AG04450 (cell line): Measurements from ENCODE around the gene SIGLEC9. TPM values are rescaled to one million over a fixed set of nuclear protein-coding genes. Genes with fewer than 3 reads are reported as not detected.

ENCODE experiments used
- CTCF ChIA-PET: fragments of 300-600, 350-600 bp; formaldehyde crosslinking; extraction: SDS; loops from one replicate; lab custom pipeline; 2022; ENCODE audit warnings: antibody characterized with exemption, inconsistent platforms; lab: Charles Lee
- POLR2A ChIA-PET: fragments of 350-600 bp; formaldehyde crosslinking; extraction: SDS; loops from one replicate; lab custom pipeline; 2021; ENCODE audit warnings: antibody characterized with exemption, inconsistent platforms; lab: Yijun Ruan, JAX
- DNase-seq: peaks from one replicate; pipeline ENCODE4 v3.0.0-alpha.2; 2011; ENCODE audit warnings: low read depth, low spot score
- H3K27ac ChIP-seq: one replicate; pipeline ENCODE4 v1.5.1; 2012; ENCODE audit warnings: low read depth, low read length, control low read depth
- H3K27me3 ChIP-seq: one replicate; pipeline ENCODE4 v1.6.0; 2012; ENCODE audit warnings: low read length; ENCODE audit not compliant: control insufficient read depth, insufficient read depth
- H3K4me3 ChIP-seq: 2 replicates; pipeline ENCODE4 v1.5.1; 2011; ENCODE audit warnings: mild to moderate bottlenecking, low read depth, low read length, control low read depth
- H3K9me3 ChIP-seq: 2 replicates; pipeline ENCODE4 v1.5.1; 2012; ENCODE audit warnings: low read length; ENCODE audit not compliant: control insufficient read depth, insufficient read depth
- polyA plus RNA-seq: library from polyadenylated mRNA; depleted of rRNA; stranded (reverse); fragments of >200 nt; gene quantifications from 2 replicates; pipeline ENCODE4 v1.2.3, GENCODE V29; 2011
- TF ChIP-seq, protein P1 (sequence below): IDR thresholded peaks from 2 replicates; pipeline ENCODE4 v1.5.1; 2011; ENCODE audit warnings: low read depth, low read length, control low read depth, inconsistent platforms

SIGLEC9 gene
- polyA plus RNA-seq, 1 experiment, result not detected

DNA sequence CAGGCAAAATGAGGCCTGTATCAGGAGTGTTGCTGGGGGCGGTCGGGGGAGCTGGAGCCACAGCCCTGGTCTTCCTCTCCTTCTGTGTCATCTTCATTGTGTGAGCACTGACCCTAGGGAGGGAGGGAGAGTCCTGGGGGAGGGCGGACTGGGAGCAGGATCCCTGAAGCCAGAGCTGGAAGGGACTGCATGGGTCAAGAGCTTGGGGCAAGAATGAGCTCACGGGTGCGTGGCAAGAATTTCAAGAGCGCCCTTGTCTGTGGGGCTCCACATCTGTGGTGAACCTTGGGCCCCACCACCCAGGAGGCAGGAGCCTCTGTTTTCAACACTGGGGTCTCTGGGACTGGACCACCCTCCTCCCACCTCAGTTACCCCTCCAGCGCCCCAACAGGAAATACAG, 22.0 kb downstream of the SIGLEC9 start:
- no peak for DNase-seq
- Histone ChIP-seq H3K9me3 (no peaks in the 10 kb centered on the region), H3K27ac (no peak overlapping the region), H3K4me3 (no peak overlapping the region), H3K27me3 (peaks cover 2% of the 10 kb centered on the region)
- ChIA-PET CTCF (interaction anchor here (4.9 kb wide), 1 partner anchor 12 kb away, joined by 25 read pairs; no protein-coding TSS in a partner anchor), POLR2A (no interaction called here)
- TF ChIP-seq, protein P1, sequence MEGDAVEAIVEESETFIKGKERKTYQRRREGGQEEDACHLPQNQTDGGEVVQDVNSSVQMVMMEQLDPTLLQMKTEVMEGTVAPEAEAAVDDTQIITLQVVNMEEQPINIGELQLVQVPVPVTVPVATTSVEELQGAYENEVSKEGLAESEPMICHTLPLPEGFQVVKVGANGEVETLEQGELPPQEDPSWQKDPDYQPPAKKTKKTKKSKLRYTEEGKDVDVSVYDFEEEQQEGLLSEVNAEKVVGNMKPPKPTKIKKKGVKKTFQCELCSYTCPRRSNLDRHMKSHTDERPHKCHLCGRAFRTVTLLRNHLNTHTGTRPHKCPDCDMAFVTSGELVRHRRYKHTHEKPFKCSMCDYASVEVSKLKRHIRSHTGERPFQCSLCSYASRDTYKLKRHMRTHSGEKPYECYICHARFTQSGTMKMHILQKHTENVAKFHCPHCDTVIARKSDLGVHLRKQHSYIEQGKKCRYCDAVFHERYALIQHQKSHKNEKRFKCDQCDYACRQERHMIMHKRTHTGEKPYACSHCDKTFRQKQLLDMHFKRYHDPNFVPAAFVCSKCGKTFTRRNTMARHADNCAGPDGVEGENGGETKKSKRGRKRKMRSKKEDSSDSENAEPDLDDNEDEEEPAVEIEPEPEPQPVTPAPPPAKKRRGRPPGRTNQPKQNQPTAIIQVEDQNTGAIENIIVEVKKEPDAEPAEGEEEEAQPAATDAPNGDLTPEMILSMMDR, result no peak

GRCh38 chr19:51147663-51148062, 23.0 kb downstream of the SIGLEC9 start:
- TF ChIP-seq, protein P1, result no peak
- Histone ChIP-seq H3K27ac (no peak overlapping the region), H3K27me3 (peaks cover 2% of the 10 kb centered on the region), H3K9me3 (no peaks in the 10 kb centered on the region), H3K4me3 (no peak overlapping the region)
- no peak for DNase-seq
- ChIA-PET POLR2A (no interaction called here), CTCF (interaction anchor here (1.6 to 4.9 kb wide), 3 partner anchors 11 to 126 kb away, joined by 4 to 25 read pairs (median 5); no protein-coding TSS in a partner anchor)

- Histone ChIP-seq H3K4me3 (no peak overlapping the region), H3K27ac (no peak overlapping the region), H3K9me3 (no peaks in the 10 kb centered on the region), H3K27me3 (peaks cover 2% of the 10 kb centered on the region)
- POLR2A ChIA-PET, result no interaction called here
- CTCF ChIA-PET, result interaction anchor here (1.6 to 4.9 kb wide), 3 partner anchors 10 to 127 kb away, joined by 4 to 25 read pairs (median 5); no protein-coding TSS in a partner anchor
- TF ChIP-seq, protein P1, result no peak
- DNase-seq, result no peak
Measured at GRCh38 chr19:51148580-51148979, 23.9 kb downstream of the SIGLEC9 start.

- POLR2A ChIA-PET, result no interaction called here
- Histone ChIP-seq H3K27ac (no peak overlapping the region), H3K4me3 (no peak overlapping the region), H3K9me3 (no peaks in the 10 kb centered on the region), H3K27me3 (peaks cover 2% of the 10 kb centered on the region)
- TF ChIP-seq, protein P1, result no peak
- CTCF ChIA-PET, result no interaction called here
- no peak for DNase-seq
Measured at GRCh38 chr19:51150627-51151026, 25.9 kb downstream of the SIGLEC9 start.

DNA sequence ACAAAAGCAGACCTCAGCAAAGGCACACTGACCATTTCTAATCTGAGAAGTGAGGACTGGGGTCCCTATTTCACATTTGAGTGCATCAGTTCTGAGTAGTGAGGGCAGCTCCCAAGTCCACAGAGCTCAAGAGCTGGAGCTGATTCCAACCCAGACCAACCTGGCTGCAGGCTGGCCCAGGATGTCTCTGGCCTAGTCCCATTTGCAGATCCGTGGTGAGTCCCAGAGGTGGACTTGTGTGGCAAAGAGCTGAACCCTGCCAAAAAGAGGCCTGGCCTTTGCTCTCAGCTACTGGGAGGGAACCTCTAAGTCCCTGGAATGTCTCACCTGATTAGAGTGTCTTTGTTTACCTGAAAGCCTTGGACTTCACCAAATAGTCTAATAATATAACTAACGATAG, 32.0 kb downstream of the SIGLEC9 start:
- no peak for DNase-seq
- no peak overlapping the region for H3K27ac ChIP-seq
- POLR2A ChIA-PET, result no interaction called here
- peaks cover 3% of the 10 kb centered on the region for H3K27me3 ChIP-seq
- no peak overlapping the region for H3K4me3 ChIP-seq
- TF ChIP-seq, protein P1, result no peak
- CTCF ChIA-PET, result interaction anchor here (0.9 to 3.2 kb wide), 2 partner anchors 10 to 12 kb away, joined by 3 to 25 read pairs; no protein-coding TSS in a partner anchor
- no peaks in the 10 kb centered on the region for H3K9me3 ChIP-seq
